Pulmonary artery endothelial cell (primary cell): ENCODE results near the gene NMRAL1. TPM values are rescaled to one million over a fixed set of nuclear protein-coding genes. Genes with fewer than 3 reads are reported as not detected.
A peak's percentile ranks its signal among the peaks of the same experiment; 100 is the strongest.

ENCODE experiments used
- DNase-seq: peaks from one replicate; pipeline ENCODE4 v3.0.0-alpha.2; 2011; ENCODE audit warnings: low read depth, low spot score
- total RNA-seq: library from RNA; depleted of rRNA; stranded (reverse); fragments of >200 nt; gene quantifications from 2 replicates; pipeline ENCODE4 v1.2.3, GENCODE V29; 2014

NMRAL1 gene
- total RNA-seq = 61.2 and 86.6 TPM in 2 replicates

GRCh38 chr16:4474192-4474961 lies at the start of gene NMRAL1:
Gene NMRAL1, minus strand, starts transcription at chr16:4474625. Its CDS starts 493 bp downstream, at chr16:4474132.
- peak; percentile 69 for DNase-seq

- no peak for DNase-seq
Observed at GRCh38 chr16:4523686-4524085, 49.3 kb upstream of the NMRAL1 start.

DNA sequence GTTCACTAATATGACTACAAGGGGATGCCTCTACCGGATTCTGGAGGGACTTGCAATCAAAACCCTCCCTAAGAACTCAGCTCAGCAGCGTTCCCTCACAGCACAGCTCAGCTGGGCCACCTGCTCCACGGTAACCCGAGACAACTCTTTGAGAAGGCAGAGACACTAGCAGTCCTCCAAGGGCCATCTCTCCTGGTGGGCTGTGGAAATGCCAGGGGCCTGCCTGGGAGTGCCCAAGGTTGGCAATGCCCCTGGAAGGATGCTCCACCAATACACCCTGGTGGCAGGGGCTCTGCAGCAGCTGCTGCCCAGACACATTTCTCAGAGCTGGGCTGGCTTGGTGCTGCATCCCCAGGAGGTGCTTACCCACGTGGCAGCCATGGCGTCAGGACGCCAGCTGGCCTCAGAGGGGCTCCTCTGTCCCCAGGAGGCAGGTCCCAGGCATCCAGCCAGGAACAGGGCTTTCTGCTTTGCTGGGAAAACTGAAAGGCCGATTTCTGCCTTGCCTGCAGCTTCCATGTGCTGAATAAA lies 47.7 kb upstream of the NMRAL1 start:
- no peak for DNase-seq

- no peak for DNase-seq
Observed at GRCh38 chr16:4520913-4521312, 46.5 kb upstream of the NMRAL1 start.

DNA sequence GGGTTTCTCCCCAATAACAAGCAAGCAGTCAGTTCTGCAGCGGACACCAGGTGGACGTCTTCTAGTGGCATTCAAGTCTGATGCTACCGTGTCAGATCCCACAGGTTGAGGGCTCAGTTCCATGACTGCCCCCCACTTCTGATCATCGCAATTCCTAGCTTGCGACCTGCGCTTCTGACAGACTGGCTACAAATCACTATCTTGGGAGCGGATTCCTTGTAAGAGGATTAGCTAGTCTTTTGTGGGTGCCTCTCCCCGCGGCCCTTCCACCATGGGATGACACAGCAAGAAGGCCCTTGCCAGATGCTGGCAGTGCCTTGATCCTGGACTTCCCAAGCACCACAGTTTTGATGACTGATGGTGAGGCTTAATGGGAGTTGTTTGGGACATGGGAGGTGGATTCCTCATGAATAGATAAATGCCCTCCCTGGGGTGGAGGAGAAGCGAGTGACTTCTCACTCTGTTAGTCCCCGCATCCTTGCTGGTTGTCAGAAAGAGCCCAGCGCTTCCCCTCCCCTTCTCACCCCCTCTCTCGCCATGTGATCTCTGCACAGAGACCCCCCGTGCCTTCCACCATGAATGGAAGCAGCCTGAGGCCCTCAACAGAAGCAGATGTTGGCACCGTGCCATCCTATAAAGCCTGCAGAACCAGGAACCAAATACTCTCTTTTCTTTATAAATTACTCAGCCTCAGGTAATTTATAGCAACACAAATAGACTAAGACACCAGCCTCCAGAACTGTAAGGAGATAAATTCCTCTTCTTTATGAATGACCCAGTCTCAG lies 45.0 kb upstream of the NMRAL1 start:
- DNase-seq = no peak

GRCh38 chr16:4517812-4518680 lies 43.6 kb upstream of the NMRAL1 start:
- no peak for DNase-seq

GRCh38 chr16:4515611-4516233 lies 41.3 kb upstream of the NMRAL1 start:
- peak; percentile 64 for DNase-seq

DNA sequence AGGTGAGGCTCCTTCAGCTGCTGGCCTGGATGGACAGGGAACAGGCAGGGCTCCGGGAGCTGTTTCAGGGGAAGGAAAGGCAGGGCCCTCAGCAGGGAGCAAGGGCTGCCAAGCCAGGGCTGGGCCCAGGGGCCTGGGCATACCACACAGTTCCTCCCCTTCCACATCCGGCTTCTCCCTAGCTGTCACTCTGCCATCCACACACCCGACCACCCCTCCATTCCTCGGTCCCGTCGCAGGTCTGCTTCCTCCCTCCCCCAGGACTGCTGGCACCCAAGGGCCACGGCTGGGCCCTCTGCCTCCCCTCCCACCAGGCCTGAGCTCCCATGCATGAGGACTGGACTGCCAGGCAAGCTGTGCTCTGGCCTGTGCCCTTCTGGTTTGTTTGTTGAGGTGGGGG lies 40.2 kb upstream of the NMRAL1 start:
- DNase-seq = no peak

DNA sequence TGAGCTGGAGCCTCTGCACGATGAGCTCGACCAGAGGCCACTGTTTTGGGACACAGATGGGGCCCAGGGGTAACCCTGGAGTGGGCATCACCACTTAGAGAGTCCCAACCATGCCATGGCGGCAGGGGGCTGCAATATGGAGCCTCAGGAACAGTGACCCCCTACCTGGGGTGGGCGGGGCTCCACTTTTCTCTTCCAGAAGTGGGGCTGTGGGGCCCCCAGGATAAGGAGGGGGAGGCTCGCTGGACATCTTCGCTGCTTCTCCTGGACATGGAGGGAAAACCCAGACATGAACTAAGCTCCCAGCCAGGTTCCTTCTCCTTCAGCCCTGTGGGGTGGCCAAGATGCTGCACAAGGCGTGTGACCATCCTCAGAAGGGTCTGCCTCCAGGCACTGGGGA lies 39.5 kb upstream of the NMRAL1 start:
- DNase-seq = no peak

DNA sequence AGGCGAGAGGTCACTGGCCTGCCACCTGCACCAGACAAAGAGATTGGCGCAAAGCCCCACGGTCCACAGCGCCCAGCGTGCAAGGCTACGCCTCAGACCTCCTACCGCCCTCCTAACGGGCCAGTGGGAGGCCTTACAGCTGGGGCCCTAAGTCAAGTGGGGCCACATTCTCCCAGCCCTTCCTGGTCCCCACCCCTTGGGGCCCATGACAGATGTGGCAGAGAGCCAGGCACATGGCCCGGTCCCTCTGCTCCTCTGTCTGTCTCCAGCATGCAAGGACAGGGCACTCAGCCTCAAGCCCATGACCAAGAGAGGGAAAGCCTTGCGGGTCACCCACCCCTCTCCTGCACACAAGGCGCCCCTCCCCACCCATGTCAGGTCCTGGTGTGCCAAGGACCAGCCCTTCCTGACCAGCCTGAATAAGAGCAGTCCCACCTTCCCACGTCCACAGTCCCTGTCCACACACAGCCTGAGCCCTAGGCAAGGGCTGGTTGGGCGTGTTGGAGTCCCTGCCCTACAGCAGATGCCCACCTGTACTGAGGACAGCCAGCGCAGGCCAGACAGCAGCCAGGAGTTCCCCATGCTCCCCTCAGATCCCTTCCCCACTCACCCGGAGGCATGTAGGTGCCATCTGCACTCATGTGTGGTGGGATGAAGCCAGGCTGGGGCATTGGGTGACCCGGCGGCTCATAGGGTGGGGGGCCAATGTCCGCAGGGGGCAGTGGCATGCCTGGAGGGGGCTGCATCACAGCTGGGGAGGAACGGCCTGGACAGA lies 38.8 kb upstream of the NMRAL1 start:
- DNase-seq = no peak

DNA sequence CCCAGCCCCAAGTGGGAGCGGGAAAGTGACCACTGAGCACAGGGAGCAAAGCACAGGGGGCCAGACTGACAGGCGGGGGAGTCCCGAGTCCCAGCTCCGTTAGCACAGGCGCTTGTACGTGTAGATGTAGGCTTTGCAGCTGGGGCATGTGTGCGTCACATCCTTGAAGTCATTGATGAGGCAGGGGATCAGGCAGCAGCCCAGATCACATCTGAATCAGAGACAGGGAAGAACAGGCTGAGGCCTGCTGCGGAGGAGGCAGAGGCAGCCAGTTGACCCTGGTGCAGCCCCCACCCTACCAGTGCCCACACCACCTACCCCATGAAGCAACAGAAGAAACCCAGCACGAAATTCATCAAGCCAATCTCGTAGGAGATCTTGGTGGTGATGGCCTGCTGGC lies 38.0 kb upstream of the NMRAL1 start:
- no peak for DNase-seq

- DNase-seq = peak; percentile 17
Observed at GRCh38 chr16:4511441-4512082, 37.1 kb upstream of the NMRAL1 start.

DNA sequence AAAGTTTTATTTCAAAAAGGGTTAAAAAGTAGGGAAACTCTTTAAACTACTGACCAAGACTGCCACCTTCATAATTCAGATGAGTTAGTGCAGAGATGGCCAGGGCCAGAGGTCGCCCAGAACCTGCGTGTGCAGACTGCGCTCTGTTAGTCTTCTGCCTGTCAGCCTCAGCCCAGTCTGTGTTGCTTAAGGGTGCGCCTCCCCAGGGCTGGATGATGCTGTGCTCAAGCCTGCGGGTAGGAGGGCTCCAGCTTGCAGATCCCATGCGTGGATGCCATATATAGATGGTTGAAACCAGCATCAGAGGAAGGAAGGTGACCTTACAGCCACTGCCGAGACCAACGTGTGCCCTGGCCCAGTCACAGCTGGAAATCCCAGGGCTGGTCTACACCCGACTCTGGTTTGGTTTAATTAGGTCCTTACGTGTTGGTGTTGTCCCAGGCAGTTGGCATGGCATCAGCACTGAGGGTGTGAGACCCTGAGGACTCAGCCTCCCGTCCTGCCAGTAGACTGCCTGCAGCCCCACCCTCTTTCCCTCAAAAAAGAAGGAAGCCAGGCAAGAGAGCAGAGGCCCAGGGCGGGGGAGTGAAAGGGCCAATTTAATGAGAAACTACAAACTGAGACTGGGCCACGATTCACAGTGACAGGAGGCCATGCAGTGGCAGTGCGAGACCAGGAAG lies 36.5 kb upstream of the NMRAL1 start:
- no peak for DNase-seq

GRCh38 chr16:4510131-4510530 lies 35.7 kb upstream of the NMRAL1 start:
- no peak for DNase-seq

DNA sequence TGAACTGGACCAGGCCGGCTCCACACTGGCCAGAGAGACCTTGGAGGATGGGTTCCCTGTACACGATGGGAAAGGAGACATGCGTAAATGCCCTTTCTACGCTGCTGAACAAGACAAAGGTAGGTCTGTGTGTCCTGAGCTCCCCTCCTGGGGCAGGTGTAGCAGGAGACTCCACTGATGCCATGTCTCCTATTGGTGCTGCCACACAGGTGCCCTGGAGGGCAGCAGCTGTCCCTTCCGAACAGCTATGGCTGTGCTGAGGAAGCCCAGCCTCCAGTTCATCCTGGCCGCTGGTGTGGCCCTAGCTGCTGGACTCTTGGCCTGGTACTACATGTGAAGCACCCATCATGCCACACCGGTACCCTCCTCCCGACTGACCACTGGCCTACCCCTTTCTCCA lies 35.0 kb upstream of the NMRAL1 start:
- no peak for DNase-seq

DNA sequence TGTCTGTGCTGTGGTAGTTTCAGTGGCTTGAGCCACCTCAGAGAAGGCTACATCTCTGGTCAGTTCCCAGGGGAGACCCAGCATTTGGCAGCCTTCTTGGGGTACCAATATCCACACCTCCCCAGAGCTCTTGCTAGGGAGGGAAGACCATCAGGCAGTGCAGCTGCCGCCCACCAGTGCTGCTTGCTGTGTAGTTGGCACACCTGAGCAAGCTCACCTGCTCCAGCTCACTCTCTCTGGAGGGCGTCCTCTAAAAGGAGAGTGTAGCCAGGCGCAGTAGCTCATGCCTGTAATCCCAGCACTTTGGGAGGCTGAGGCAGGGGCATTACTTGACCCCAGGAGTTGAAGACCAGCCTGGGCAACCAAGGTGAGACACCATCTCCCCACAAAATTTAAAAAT lies 34.4 kb upstream of the NMRAL1 start:
- DNase-seq = no peak

DNA sequence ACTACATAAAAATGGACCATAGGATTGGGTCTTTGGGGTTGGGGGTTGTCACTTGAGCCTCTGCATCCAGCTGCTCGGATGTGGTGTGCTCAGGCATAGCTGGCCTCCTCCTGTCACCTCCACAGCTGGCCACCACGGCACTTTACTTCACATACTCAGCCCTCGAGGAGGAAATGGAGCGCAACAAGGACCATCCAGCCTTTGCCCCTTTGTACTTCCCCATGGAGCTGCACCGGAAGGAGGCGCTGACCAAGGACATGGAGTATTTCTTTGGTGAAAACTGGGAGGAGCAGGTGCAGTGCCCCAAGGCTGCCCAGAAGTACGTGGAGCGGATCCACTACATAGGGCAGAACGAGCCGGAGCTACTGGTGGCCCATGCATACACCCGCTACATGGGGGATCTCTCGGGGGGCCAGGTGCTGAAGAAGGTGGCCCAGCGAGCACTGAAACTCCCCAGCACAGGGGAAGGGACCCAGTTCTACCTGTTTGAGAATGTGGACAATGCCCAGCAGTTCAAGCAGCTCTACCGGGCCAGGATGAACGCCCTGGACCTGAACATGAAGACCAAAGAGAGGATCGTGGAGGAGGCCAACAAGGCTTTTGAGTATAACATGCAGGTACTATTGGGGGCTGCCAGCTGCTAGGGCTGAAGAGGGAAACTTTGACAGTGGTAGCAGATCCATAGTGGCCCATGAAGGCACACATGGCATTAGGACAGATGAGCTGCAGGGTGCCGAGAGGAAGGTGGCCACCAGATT lies 33.3 kb upstream of the NMRAL1 start:
- no peak for DNase-seq

DNA sequence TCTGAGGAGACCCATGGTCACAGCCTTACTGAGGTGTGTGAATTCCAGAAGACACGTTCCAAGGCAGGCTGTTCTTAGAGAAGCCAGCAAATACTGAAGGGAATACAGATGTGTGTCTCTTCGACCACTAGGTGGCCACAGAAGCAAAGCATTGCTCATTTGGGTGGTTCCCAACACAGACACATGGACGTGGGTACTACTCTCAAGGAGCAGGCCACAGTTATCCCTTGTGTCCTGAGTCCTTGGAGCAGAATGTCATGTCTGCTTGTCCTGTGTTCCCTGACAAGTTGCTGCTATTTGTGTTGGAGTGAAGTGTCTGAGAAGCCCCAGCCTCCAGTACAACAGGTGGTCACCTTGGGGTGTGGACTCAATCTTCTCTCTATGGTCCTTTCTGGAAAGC lies 32.0 kb upstream of the NMRAL1 start:
- DNase-seq = peak; percentile 57
